RWPE2 (cell line): ENCODE results near the gene PLCH2.
A peak's percentile ranks its signal among the peaks of the same experiment; 100 is the strongest.

ENCODE experiments used
- ATAC-seq: fragments of 200-7000 bp; cut with Tn5 transposase; 3 replicates; pipeline ENCODE4 v1.9.1; 2021; ENCODE audit warnings: low read depth
- DNase-seq: peaks from one replicate; pipeline ENCODE4 v3.0.0-alpha.2; 2020; ENCODE audit warnings: low spot score
- H3K27ac ChIP-seq: fragments of 450-650 bp; 2 replicates; pipeline ENCODE4 v1.5.1; 2017; ENCODE audit warnings: mild to moderate bottlenecking; ENCODE audit not compliant: poor library complexity, severe bottlenecking
- H3K27me3 ChIP-seq: fragments of 250-450 bp; sonication (Bioruptor Pico); 2 replicates; pipeline ENCODE4 v1.5.1; 2021; ENCODE audit warnings: mild to moderate bottlenecking, moderate library complexity; ENCODE audit not compliant: insufficient read depth, poor library complexity, severe bottlenecking
- H3K36me3 ChIP-seq: fragments of 250-450 bp; sonication (Bioruptor Pico); 2 replicates; pipeline ENCODE4 v1.5.1; 2020; ENCODE audit warnings: low read depth, mild to moderate bottlenecking, moderate library complexity
- H3K4me1 ChIP-seq: fragments of 250-450 bp; sonication (Bioruptor Pico); 2 replicates; pipeline ENCODE4 v1.5.1; 2021; ENCODE audit warnings: mild to moderate bottlenecking, moderate library complexity; ENCODE audit not compliant: insufficient read depth, poor library complexity, severe bottlenecking
- H3K4me3 ChIP-seq: fragments of 250-450 bp; sonication (Bioruptor Pico); 2 replicates; pipeline ENCODE4 v1.5.1; 2021; ENCODE audit warnings: mild to moderate bottlenecking, moderate library complexity; ENCODE audit not compliant: severe bottlenecking
- H3K9me3 ChIP-seq: fragments of 250-450 bp; sonication (Bioruptor Pico); 2 replicates; pipeline ENCODE4 v1.5.1; 2021; ENCODE audit warnings: mild to moderate bottlenecking, moderate library complexity; ENCODE audit not compliant: severe bottlenecking
- TF ChIP-seq, protein P1 (sequence below): fragments of 450-650 bp; IDR thresholded peaks from one replicate; pipeline ENCODE4 v1.5.1; 2017; ENCODE audit warnings: mild to moderate bottlenecking, moderate library complexity; ENCODE audit not compliant: poor library complexity, severe bottlenecking

Gene PLCH2

DNA sequence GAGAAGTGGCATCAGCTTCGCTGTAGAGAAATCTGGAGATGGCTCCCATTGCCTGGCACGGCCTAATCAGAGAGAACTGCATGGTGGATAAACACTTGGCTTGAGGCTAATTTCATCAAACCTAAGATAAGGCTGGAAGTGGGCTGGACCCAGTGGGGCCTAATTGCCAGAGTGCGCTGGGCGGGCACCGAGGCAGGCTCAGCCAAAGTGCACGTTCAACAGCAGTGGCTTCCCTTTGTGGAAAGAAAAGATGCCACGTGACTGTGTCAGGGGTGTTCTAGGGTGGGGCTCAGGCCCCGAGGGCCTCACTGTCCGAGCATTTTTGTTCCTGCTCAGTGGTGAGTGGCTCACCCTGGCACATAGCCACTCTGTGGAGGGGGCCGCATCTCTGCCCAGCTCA is 5.8 kb downstream of the PLCH2 start:
- peaks cover 7% of the 10 kb centered on the region for H3K4me1 ChIP-seq
- DNase-seq (no peak), ATAC-seq (peak; percentile 64)
- H3K36me3 ChIP-seq = peaks cover 33% of the 10 kb centered on the region
- no peaks in the 10 kb centered on the region for H3K27me3 ChIP-seq
- TF ChIP-seq, protein P1, sequence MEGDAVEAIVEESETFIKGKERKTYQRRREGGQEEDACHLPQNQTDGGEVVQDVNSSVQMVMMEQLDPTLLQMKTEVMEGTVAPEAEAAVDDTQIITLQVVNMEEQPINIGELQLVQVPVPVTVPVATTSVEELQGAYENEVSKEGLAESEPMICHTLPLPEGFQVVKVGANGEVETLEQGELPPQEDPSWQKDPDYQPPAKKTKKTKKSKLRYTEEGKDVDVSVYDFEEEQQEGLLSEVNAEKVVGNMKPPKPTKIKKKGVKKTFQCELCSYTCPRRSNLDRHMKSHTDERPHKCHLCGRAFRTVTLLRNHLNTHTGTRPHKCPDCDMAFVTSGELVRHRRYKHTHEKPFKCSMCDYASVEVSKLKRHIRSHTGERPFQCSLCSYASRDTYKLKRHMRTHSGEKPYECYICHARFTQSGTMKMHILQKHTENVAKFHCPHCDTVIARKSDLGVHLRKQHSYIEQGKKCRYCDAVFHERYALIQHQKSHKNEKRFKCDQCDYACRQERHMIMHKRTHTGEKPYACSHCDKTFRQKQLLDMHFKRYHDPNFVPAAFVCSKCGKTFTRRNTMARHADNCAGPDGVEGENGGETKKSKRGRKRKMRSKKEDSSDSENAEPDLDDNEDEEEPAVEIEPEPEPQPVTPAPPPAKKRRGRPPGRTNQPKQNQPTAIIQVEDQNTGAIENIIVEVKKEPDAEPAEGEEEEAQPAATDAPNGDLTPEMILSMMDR = no peak
- no peak overlapping the region for H3K4me3 ChIP-seq
- H3K27ac ChIP-seq = peak overlapping the region; percentile 40
- no peaks in the 10 kb centered on the region for H3K9me3 ChIP-seq

DNA sequence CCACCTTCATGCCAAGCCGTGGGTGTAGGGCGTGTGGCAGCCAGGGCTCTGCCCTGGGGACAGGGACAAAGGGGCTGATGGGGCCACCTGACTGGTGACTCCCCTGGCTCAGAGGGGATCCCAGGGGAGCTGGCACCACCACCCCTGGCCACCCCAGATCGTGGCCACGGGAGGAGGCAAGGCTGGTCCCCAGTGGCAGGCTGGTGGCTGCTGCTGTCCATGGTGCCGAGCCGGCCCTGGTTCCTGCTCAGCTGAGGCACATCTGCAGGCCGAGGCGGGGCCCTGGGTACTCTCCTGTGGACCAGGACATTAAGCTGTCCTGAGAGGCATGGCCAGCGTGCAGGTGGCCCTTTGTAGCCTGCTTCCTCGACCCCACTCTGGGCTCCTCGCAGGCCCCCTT is 6.5 kb downstream of the PLCH2 start:
- no peaks in the 10 kb centered on the region for H3K9me3 ChIP-seq
- no peaks in the 10 kb centered on the region for H3K27me3 ChIP-seq
- no peak for ATAC-seq
- TF ChIP-seq, protein P1 = no peak
- H3K4me1 ChIP-seq = peaks cover 7% of the 10 kb centered on the region
- H3K4me3 ChIP-seq = no peak overlapping the region
- peaks cover 40% of the 10 kb centered on the region for H3K36me3 ChIP-seq
- no peak for DNase-seq
- peak overlapping the region; percentile 40 for H3K27ac ChIP-seq

DNA sequence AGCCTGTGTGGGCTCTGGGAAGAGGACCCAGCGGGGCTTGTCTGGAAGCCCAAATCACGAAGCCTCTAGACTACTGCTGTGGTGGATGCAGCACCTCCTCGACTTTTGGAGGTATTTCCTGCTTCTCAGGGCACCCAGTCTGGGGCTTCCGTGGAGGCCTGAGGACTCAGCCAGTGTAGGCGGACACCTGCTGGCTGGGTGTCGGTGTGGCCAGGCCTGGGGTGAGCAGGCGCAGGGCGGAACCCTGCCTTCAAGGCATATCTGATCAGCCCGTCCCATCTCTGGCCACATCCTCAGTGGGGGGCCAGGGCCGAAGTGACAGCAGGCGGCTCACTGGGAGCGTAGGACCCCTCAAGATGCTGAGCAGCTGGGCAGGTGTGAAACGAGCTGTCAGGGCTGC is 6.9 kb downstream of the PLCH2 start:
- TF ChIP-seq, protein P1 = no peak
- peaks cover 44% of the 10 kb centered on the region for H3K36me3 ChIP-seq
- H3K4me3 ChIP-seq = no peak overlapping the region
- ATAC-seq = no peak
- H3K27ac ChIP-seq = peak overlapping the region; percentile 40
- H3K4me1 ChIP-seq = peaks cover 7% of the 10 kb centered on the region
- H3K9me3 ChIP-seq = no peaks in the 10 kb centered on the region
- no peak for DNase-seq
- H3K27me3 ChIP-seq = no peaks in the 10 kb centered on the region

DNA sequence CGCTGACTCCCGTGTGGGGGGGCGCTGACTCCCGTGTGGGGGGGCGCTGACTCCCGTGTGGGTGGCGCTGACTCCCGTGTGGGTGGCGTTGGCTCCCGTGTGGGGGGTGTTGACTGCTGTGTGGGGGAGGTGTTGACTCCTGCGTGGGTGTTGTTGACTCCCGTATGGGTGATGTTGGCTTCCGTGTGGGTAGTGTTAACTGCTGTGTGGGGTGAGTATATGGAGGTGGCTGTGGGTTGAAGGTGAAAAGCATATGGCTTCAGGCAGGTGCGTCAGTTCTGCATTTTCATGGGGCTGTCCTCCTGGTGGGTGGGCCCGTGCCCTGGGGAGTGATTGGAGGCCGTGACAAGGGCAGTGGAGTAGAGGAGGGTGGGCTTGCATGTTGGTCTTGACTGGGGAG is 7.9 kb downstream of the PLCH2 start:
- no peak for ATAC-seq
- H3K9me3 ChIP-seq = no peaks in the 10 kb centered on the region

DNA sequence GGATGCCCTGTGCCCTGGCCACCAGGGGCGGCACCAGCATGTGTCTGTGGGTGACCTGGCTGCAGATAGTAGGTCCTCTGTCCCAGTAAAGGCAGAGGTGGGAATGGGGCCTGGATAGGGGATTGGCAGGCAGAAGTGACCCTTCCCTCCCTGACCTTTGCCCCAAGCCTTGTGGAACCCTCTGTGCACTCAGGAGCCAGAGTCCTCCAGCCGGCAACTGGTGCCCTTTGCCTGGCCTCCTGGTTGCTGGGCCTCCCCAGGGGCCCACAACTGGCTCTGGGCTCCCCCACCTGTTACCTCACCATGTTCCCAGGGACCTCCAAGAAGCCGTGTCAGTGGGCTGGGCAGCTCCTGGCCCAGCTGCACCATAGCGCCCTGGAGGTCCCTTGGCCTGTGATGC is 10.0 kb downstream of the PLCH2 start:
- Histone ChIP-seq H3K36me3 (peaks cover 60% of the 10 kb centered on the region), H3K4me3 (no peak overlapping the region), H3K9me3 (no peaks in the 10 kb centered on the region), H3K27ac (no peak overlapping the region), H3K4me1 (peaks cover 6% of the 10 kb centered on the region), H3K27me3 (no peaks in the 10 kb centered on the region)
- TF ChIP-seq, protein P1 = no peak
- ATAC-seq (no peak), DNase-seq (no peak)

More for the DNA sequence above, 7.9 kb downstream of the PLCH2 start:
- Histone ChIP-seq H3K4me3 (no peak overlapping the region), H3K4me1 (peaks cover 7% of the 10 kb centered on the region), H3K27ac (no peak overlapping the region), H3K27me3 (no peaks in the 10 kb centered on the region), H3K36me3 (peaks cover 53% of the 10 kb centered on the region)
- DNase-seq = no peak
- TF ChIP-seq, protein P1 = no peak
